Measurements from ENCODE around the gene FAM47E. TPM values are rescaled to one million over a fixed set of nuclear protein-coding genes. Genes with fewer than 3 reads are reported as not detected.

The FAM47E gene
- total and polyA plus RNA-seq, 2 of the 13 experiments (the other 11 are each of a cell fraction or from before 2014, with no cell fraction given) = 0.33 to 0.66 TPM

DNA sequence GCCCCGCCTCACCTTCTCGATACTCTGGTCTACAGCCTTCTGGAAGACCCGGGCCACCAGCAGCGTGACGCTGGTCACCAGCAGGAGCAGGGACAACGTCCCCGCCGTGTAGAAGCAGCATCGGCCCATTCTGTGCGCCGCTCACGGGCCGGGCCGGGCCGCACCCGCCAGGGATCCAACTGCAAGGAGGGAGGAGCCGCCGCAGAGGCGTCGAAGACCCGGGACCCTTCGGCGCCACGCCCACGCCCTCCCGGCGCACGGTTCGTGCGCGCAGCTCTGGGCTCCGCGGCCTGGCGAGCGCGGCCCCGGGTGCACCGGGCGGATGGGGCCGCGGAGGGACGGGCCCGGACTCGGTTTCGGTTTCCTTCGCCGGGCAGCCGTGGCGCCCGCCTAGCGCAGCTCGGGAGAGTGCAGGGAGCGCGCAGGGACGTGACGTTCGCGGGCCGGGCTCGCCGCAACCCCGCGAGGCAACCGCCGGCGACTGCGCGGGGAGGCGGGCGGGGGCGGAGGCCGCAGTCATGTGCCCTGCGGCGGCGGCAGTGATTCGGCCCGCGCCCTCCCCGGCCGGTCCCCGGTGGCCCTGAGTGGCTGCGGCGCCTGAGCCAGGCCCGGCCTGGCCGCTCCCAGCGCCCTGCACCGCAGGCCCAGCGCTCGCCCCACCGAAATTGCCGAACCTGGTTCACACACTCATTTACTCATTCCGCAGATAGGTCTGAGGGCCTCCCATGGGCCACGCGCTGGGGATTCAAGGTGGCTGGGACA is 37.9 kb upstream of the FAM47E start, which contains the start of gene SCARB2 (continued):
- TF ChIP-seq GATA4 (IDR thresholded peaks at IDR 0.05; ENCODE audit: borderline replicate concordance, low read depth) = peak; percentile 14; the same call in 1 of the 2 replicates
- no peak for TF ChIP-seq NR2F2 (IDR thresholded peaks at IDR 0.05; ENCODE audit: borderline replicate concordance, low read depth)
- TF ChIP-seq ZNF569 (CRISPR knock-in tag; IDR thresholded peaks at IDR 0.05; ENCODE audit: borderline replicate concordance) = no peak
- no peak for TF ChIP-seq MEIS1 (CRISPR knock-in tag; IDR thresholded peaks at IDR 0.05; ENCODE audit: borderline replicate concordance)
- TF ChIP-seq ZFP41 (CRISPR knock-in tag; IDR thresholded peaks at IDR 0.05; ENCODE audit: borderline replicate concordance) = no peak; the same call in 1 of the 2 replicates
- TF ChIP-seq, protein P1, sequence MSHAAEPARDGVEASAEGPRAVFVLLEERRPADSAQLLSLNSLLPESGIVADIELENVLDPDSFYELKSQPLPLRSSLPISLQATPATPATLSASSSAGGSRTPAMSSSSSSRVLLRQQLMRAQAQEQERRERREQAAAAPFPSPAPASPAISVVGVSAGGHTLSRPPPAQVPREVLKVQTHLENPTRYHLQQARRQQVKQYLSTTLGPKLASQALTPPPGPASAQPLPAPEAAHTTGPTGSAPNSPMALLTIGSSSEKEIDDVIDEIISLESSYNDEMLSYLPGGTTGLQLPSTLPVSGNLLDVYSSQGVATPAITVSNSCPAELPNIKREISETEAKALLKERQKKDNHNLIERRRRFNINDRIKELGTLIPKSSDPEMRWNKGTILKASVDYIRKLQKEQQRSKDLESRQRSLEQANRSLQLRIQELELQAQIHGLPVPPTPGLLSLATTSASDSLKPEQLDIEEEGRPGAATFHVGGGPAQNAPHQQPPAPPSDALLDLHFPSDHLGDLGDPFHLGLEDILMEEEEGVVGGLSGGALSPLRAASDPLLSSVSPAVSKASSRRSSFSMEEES (CRISPR knock-in tag; IDR thresholded peaks at IDR 0.05) = 0 out of 2 replicates have a peak, but pooled peaks have one; percentile 37
- no peak for TF ChIP-seq HNRNPK (IDR thresholded peaks at IDR 0.05; ENCODE audit: low read depth, low read length, poor library complexity, severe bottlenecking)
- TF ChIP-seq ARHGAP35 (CRISPR knock-in tag; IDR thresholded peaks at IDR 0.05; ENCODE audit: borderline replicate concordance) = peak; percentile 57; the same call in 1 of the 2 replicates
- TF ChIP-seq ZNF670 (CRISPR knock-in tag; IDR thresholded peaks at IDR 0.05; ENCODE audit: borderline replicate concordance) = no peak
- peak; percentile 36; the same call in 1 of the 2 replicates for TF ChIP-seq BCL6 (CRISPR knock-in tag; IDR thresholded peaks at IDR 0.05)
- TF ChIP-seq, protein P2, sequence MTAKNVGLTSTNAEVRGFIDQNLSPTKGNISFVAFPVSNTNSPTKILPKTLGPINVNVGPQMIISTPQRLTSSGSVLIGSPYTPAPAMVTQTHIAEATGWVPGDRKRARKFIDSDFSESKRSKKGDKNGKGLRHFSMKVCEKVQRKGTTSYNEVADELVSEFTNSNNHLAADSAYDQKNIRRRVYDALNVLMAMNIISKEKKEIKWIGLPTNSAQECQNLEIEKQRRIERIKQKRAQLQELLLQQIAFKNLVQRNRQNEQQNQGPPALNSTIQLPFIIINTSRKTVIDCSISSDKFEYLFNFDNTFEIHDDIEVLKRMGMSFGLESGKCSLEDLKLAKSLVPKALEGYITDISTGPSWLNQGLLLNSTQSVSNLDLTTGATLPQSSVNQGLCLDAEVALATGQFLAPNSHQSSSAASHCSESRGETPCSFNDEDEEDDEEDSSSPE (CRISPR knock-in tag; IDR thresholded peaks at IDR 0.05) = peak; percentile 62; the same call in 1 of the 2 replicates
- TF ChIP-seq CHD4 (IDR thresholded peaks at IDR 0.05; ENCODE audit: borderline replicate concordance, low read length) = no peak
- no peak for TF ChIP-seq SRSF1 (optimal IDR thresholded peaks at IDR 0.05; ENCODE audit: low read depth, low read length)
- TF ChIP-seq REPIN1 (CRISPR knock-in tag; IDR thresholded peaks at IDR 0.05; ENCODE audit: borderline replicate concordance, low read depth) = no peak; the same call in 1 of the 2 replicates
- TF ChIP-seq GTF3A (CRISPR knock-in tag; conservative IDR thresholded peaks at IDR 0.05) = 0 out of 2 replicates have a peak, but pooled peaks have one; percentile 75
- peak; percentile 96 for TF ChIP-seq ASH2L (IDR thresholded peaks at IDR 0.05; ENCODE audit: insufficient read length, low read depth, low read length)
- TF ChIP-seq, protein P3, sequence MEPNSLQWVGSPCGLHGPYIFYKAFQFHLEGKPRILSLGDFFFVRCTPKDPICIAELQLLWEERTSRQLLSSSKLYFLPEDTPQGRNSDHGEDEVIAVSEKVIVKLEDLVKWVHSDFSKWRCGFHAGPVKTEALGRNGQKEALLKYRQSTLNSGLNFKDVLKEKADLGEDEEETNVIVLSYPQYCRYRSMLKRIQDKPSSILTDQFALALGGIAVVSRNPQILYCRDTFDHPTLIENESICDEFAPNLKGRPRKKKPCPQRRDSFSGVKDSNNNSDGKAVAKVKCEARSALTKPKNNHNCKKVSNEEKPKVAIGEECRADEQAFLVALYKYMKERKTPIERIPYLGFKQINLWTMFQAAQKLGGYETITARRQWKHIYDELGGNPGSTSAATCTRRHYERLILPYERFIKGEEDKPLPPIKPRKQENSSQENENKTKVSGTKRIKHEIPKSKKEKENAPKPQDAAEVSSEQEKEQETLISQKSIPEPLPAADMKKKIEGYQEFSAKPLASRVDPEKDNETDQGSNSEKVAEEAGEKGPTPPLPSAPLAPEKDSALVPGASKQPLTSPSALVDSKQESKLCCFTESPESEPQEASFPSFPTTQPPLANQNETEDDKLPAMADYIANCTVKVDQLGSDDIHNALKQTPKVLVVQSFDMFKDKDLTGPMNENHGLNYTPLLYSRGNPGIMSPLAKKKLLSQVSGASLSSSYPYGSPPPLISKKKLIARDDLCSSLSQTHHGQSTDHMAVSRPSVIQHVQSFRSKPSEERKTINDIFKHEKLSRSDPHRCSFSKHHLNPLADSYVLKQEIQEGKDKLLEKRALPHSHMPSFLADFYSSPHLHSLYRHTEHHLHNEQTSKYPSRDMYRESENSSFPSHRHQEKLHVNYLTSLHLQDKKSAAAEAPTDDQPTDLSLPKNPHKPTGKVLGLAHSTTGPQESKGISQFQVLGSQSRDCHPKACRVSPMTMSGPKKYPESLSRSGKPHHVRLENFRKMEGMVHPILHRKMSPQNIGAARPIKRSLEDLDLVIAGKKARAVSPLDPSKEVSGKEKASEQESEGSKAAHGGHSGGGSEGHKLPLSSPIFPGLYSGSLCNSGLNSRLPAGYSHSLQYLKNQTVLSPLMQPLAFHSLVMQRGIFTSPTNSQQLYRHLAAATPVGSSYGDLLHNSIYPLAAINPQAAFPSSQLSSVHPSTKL (CRISPR knock-in tag; IDR thresholded peaks at IDR 0.05) = 0 out of 2 replicates have a peak, but pooled peaks have one; percentile 7
- no peak; the same call in 1 of the 2 replicates for TF ChIP-seq FOXC1 (CRISPR knock-in tag; IDR thresholded peaks at IDR 0.05; ENCODE audit: borderline replicate concordance)
- TF ChIP-seq, protein P4, sequence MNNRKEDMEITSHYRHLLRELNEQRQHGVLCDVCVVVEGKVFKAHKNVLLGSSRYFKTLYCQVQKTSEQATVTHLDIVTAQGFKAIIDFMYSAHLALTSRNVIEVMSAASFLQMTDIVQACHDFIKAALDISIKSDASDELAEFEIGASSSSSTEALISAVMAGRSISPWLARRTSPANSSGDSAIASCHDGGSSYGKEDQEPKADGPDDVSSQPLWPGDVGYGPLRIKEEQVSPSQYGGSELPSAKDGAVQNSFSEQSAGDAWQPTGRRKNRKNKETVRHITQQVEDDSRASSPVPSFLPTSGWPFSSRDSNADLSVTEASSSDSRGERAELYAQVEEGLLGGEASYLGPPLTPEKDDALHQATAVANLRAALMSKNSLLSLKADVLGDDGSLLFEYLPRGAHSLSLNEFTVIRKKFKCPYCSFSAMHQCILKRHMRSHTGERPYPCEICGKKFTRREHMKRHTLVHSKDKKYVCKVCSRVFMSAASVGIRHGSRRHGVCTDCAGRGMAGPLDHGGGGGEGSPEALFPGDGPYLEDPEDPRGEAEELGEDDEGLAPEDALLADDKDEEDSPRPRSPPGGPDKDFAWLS (CRISPR knock-in tag; IDR thresholded peaks at IDR 0.05; ENCODE audit: borderline replicate concordance) = no peak
